ENCODE results near the gene CTU2.

The CTU2 gene

GRCh38 chr16:88714420-88715302 is 8.4 kb downstream of the CTU2 start:
- no peak for DNase-seq

- no peak for DNase-seq
These were observed 9.2 kb downstream of the CTU2 start for GRCh38 chr16:88715312-88716190.

GRCh38 chr16:88716201-88716600 is 9.9 kb downstream of the CTU2 start:
- DNase-seq: no peak

- no peak for DNase-seq
These were observed 10.3 kb downstream of the CTU2 start for GRCh38 chr16:88716601-88717001.

GRCh38 chr16:88718178-88718577 is 11.9 kb downstream of the CTU2 start:
- no peak for DNase-seq

- DNase-seq: no peak
These were observed 13.1 kb downstream of the CTU2 start for GRCh38 chr16:88719267-88719932.

DNA sequence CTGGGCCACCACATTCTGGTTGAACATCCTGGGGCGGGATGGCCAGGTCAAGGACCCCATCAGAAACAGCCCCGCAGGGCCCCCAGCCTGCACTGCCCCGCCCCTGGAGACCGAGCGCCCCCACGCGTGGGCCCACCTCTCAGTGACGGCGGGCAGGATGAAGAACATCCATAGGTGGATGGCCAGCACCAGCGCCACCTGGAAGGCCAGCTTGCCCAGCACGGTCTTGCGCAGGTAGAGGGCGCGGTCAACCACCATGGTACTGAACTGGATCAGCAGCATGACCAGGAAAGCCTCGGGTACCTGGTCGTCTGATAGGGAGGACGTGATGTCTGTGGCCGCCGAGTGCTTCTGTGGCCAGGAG is 13.6 kb downstream of the CTU2 start:
- no peak for DNase-seq

- DNase-seq: no peak
These were observed 14.2 kb downstream of the CTU2 start for GRCh38 chr16:88720396-88720970.

DNA sequence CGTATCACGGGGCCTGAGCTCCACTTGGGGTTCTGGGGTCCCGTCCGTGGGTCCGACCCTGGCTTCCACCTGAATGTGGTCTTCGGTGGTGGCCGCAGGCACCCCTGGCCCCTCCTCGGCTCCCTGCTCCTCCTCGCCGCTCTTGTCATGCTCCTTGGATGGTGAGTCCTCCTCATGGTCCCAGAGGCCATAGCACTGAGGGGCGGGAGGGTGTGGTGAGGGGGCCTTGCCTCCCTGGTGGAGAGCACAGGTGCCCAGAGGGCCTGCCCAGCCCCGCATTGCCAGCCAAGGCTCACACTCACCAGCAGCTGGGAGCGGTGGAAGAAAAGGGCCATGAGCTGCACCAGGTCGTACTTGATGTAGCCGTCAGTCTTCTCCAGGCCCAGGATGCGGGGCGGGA is 14.9 kb downstream of the CTU2 start:
- no peak for DNase-seq

- no peak for DNase-seq
These were observed 15.8 kb downstream of the CTU2 start for GRCh38 chr16:88721815-88722755.

DNA sequence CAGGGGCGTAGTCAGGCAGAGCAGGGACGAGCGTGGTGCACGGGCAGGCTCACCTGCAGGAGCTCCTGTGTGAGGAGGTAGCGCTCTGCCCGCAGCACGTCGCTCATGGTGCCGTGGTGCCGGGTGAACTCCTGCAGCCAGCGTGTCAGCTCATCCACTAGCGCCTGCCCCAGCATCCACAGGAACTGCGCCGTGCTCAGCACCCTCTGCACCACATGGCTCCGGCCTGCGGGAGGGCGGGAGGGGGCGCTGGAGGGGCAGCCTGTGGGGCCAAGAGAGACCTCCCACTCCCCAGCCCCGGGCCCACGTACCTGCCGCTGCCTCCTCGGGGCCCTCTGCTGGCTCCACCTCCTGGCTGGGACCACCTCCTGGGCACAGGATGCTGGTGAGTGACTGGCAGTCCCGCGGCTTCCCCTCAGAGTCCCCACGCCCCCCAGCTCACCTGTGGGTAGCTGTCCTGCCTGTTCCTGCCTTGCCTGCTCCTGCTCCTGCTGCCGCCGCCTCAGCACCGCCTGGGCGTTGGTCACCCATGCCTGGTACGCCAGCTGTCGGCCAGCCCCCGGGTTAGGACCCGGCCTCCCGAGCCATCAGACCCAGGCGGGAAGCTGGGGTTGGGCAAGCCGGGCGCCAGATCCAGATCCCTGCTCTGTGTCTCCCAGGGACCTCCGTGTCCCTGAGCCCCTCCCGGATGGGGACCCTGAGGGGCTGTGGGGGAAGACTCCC is 16.6 kb downstream of the CTU2 start:
- DNase-seq: no peak

DNA sequence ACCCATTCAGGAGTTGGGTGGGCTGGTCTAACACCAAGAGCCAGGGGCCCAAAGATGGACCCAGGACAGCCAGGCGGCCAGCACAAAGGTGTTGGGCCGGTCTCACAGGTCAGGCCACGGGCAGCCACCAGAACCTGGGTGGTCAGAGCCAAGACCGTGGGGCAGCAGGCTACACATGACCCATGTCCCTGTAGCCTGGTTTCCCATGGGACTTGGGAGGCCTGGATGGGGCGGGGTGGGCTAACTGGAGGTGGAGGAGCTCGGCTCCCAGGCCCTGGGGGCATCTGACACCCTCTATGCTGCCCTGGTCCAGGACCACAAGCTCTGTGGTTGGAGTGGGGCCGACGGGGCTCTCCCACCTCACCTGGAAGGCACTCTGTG is 17.2 kb downstream of the CTU2 start:
- no peak for DNase-seq

DNA sequence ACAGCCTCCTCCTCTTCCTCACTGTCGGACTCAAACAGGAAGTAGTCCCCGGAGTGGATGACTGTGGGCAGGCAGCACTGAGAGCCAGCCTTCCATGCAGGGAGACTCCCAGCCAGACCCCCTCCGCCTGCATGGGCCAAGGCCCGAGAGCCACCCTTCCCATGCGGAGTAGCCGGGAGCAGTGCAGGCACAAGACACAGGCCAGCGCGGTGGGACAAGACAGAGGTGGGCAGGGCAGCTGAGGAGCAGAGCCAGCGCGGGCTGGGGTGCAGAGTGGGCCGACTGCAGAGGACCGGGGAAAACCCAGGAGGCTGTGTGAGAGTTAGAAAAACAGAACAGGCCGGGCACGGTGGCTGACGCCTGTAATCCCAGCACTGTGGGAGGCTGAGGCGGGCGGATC is 17.6 kb downstream of the CTU2 start:
- DNase-seq: no peak

GRCh38 chr16:88724855-88725555 is 18.7 kb downstream of the CTU2 start:
- DNase-seq: no peak

DNA sequence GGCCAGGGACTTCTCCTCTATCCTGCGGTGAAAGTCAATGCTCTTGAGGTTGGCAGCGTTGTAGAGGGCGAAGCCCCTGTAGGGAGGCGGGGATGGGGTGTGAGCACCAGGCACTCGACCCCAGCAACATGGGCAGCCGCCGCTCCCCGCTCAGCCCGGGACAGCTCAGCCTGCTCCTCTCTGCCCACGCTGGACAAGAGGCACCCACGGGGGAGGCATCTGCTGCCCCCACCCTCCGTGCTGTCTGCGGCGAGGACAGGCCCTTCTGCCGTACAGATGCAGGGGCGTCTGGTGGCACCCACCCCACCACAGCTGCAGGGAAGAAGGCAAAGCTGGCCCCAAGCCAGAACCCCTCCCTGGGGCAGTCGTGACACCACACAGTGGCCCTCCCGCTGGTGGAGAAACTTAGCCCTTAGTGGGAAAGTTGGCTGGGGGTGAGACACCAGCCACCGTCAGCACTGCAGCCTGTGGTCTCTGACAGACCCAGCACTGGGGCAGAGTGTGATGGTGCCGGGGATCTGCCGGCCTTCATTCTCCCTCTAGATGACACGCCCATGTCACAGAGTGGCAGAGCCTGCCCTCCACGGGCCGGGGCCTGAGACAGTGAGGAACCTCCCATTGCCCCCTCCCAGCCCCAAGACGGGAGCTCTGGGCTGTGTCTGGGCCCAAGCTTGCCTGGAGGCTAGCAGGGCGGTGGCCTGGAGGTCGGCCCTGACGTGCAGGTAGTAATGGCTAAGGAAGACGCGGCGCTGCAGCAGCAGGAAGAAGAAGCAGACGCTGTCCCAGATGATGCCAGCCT is 19.5 kb downstream of the CTU2 start:
- no peak for DNase-seq

DNA sequence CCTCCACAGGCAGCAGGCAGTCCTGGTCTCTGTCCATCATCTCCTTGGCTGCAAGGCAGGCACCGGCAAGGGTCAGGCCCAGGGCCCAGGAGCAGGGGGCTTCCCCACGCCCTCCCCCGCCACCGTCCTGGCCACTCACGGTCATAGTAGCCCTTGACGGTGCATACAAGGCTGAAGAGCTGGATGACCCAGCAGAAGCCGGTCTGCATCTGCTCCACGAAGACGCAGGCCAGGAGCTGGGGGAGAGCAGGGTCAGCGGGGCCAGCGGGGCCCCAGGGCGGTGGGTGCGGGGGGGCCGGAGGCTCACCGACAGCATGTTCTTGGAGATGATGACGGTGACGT is 20.1 kb downstream of the CTU2 start:
- DNase-seq: no peak

GRCh38 chr16:88726981-88727380 is 20.7 kb downstream of the CTU2 start:
- no peak for DNase-seq

DNA sequence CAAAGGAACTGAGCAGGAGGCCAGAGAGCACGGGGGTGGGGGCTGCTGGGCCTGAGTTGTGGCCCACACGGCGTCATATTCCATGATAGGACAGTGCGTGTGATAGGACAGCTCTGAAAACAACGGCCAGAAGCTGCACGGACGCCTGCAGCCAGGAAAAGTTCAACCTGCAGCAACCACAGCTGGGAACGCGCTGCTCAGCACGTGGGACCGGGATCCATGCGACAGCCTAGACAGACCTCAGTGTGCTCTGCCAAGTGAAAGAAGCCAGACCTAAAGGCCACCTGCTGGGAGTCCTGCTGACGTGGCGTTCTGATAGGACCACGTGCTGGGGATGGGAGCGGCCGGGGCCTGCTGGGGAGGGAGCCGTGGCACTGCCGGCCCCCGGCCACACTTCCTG is 21.6 kb downstream of the CTU2 start:
- DNase-seq: no peak

Measured in right kidney (tissue), 1 donor.